Cerebellar nuclear complex (tissue), 1 donor: Measurements from ENCODE around the gene SMCR8.
"Not testable (repeated sequence)": the region's sequence is repeated elsewhere in the genome, so short reads cannot be mapped to it uniquely, and the experiment has no call there.

Experiments
- DNase-seq, 2 experiments: peaks; one replicate each; lab custom pipeline; 2025; lab: John Stamatoyannopoulos, UW

SMCR8 gene

GRCh38 chr17:18361837-18362697 lies 47.0 kb downstream of the SMCR8 start:
- no peak for DNase-seq

GRCh38 chr17:18362698-18363100 lies 47.6 kb downstream of the SMCR8 start:
- no peak for DNase-seq

- peak; percentile 69 to 87 for DNase-seq
Measured at GRCh38 chr17:18363101-18364049, 48.3 kb downstream of the SMCR8 start, which contains the start of gene SHMT1. Gene SHMT1 (minus strand): TSS chr17:18363550. CDS start chr17:18355981, 7,569 bp downstream.

DNA sequence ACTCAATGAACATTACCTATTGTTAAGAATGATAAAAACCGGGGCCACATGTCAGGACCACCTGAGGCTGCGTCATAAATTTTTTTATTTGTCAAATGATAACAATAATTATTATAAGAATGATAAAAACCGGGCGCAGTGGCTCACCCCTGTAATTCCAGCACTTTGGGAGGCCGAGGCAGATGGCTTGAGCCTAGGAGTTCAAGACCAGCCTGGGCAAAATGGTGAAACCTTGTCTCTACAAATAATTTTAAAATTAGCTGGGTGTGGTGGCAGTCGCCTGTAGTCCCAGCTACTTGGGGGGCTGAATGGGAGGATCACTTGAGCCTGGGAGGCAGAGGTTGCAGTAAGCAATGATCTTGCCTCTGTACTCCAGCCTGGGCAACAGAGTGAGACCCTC lies 49.1 kb downstream of the SMCR8 start:
- no peak for DNase-seq

DNA sequence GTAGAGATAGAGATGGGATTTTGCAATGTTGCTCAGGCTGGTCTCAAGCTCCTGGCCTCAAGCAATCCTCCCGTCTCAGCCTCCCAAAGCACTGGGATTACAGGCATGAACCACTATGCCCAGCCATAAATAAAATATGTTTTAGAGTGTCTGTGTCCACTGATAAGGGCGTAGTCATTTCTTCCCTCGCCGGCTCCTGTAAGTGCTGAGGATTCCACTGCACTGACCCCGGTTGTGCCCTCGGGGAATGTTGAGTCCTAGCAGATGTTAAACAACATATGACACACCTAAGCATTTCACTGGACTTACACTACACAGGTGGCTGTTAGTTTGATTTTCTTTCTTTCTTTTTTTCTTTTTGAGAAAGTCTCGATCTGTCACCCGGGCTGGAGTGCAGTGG lies 53.9 kb downstream of the SMCR8 start:
- no peak for DNase-seq

- no peak for DNase-seq
Measured at GRCh38 chr17:18370761-18371160, 55.7 kb downstream of the SMCR8 start.

- DNase-seq: no peak
Measured at GRCh38 chr17:18371455-18371854, 56.4 kb downstream of the SMCR8 start.

DNA sequence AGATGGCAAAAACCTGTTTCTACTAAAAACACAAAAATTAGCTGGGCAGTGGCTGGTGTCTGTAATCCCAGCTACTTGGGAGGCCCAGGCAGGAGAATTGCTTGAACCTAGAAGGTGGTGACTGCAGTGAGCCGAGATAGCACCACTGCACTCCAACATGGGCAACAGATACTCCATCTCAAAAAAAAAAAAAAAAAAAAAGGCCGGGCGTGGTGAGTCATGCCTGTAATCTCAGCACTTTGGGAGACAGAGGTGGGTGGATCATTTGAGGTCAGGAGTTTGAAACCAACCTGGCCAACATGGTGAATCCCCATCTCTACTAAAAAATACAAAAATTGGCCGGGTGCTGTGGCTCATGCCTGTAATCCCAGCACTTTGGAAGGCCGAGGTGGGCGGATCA lies 58.1 kb downstream of the SMCR8 start:
- not testable (repeated sequence) for DNase-seq

GRCh38 chr17:18374216-18374615 lies 59.1 kb downstream of the SMCR8 start:
- no peak for DNase-seq
